WTC11 (cell line): ENCODE data around the gene RRAS. TPM values are rescaled to one million over a fixed set of nuclear protein-coding genes. Genes with fewer than 3 reads are reported as not detected.

Experiments used
- ATAC-seq: fragments of 200-7000 bp; cut with Tn5 transposase; 2 replicates; pipeline ENCODE4 v1.10.0; 2021; ENCODE audit warnings: mild to moderate bottlenecking, moderate library complexity
- Bru-seq: library from RNA; stranded (reverse); fragments of 400-500 nt; gene quantifications from one replicate; lab custom pipeline; 2021; lab: Mats Ljungman, UMichigan
- CTCF ChIA-PET: fragments of 300-600 bp; sonication (Branson Sonifier 250); formaldehyde crosslinking; loops from one replicate; lab custom pipeline; 2021; ENCODE audit warnings: antibody characterized with exemption; lab: Charles Lee
- POLR2A ChIA-PET: fragments of 350-600 bp; sonication (Branson Sonifier 250); formaldehyde crosslinking; loops from one replicate; lab custom pipeline; 2021; ENCODE audit warnings: antibody characterized with exemption; lab: Charles Lee
- DNase-seq: peaks from one replicate; pipeline ENCODE4 v3.0.0; 2021; ENCODE audit warnings: low spot score
- H3K27ac Mint-ChIP-seq: 2 replicates; pipeline ENCODE4 v1.8.0; 2021; ENCODE audit warnings: mixed read lengths
- H3K27me3 Mint-ChIP-seq: 2 replicates; pipeline ENCODE4 v1.8.0; 2021; ENCODE audit warnings: low read depth, mild to moderate bottlenecking, moderate library complexity, mixed read lengths
- H3K36me3 Mint-ChIP-seq: 2 replicates; pipeline ENCODE4 v1.8.0; 2021; ENCODE audit warnings: mixed read lengths
- H3K4me1 Mint-ChIP-seq: 2 replicates; pipeline ENCODE4 v1.8.0; 2022; ENCODE audit warnings: mixed read lengths
- H3K4me3 Mint-ChIP-seq: 2 replicates; pipeline ENCODE4 v1.8.0; 2021; ENCODE audit warnings: mild to moderate bottlenecking, moderate library complexity, mixed read lengths
- H3K9me3 Mint-ChIP-seq: 2 replicates; pipeline ENCODE4 v1.8.0; 2021; ENCODE audit warnings: mixed read lengths
- CREM ChIP-seq: sonication (generic); formaldehyde crosslinking; IDR thresholded peaks from 2 replicates; pipeline ENCODE4 v1.8.1; 2022; ENCODE audit warnings: mild to moderate bottlenecking, missing genetic modification reagents, moderate library complexity
- KAT7 ChIP-seq: sonication (generic); formaldehyde crosslinking; IDR thresholded peaks from 2 replicates; pipeline ENCODE4 v1.8.1; 2023; ENCODE audit warnings: missing genetic modification reagents, mild to moderate bottlenecking, borderline replicate concordance
- MXD4 ChIP-seq: fragments of 250-450 bp; sonication (Bioruptor Pico); IDR thresholded peaks from 2 replicates; pipeline ENCODE4 v1.8.0; 2021; ENCODE audit warnings: mild to moderate bottlenecking, moderate library complexity, borderline replicate concordance
- NFATC4 ChIP-seq: fragments of 250-450 bp; sonication (Bioruptor Pico); IDR thresholded peaks from 2 replicates; pipeline ENCODE4 v1.9.0; 2021; ENCODE audit warnings: mild to moderate bottlenecking
- NFYB ChIP-seq: sonication (generic); formaldehyde crosslinking; conservative IDR thresholded peaks from 2 replicates; pipeline ENCODE4 v1.8.0; 2022; ENCODE audit warnings: low read depth, missing genetic modification reagents
- RORB ChIP-seq: fragments of 250-450 bp; sonication (Bioruptor Pico); IDR thresholded peaks from 2 replicates; pipeline ENCODE4 v1.9.0; 2021; ENCODE audit warnings: mild to moderate bottlenecking
- ZNF263 ChIP-seq: sonication (generic); formaldehyde crosslinking; IDR thresholded peaks from 2 replicates; pipeline ENCODE4 v1.8.1; 2022; ENCODE audit warnings: low read depth, mild to moderate bottlenecking, moderate library complexity, missing genetic modification reagents
- ZNF317 ChIP-seq: sonication (generic); formaldehyde crosslinking; IDR thresholded peaks from 2 replicates; pipeline ENCODE4 v1.8.1; 2023; ENCODE audit warnings: low read depth, mild to moderate bottlenecking, moderate library complexity, missing genetic modification reagents, borderline replicate concordance
- long read RNA-seq, 3 experiments: library from RNA in 1 of 3; library from capped mRNA in 1 of 3; library from polyadenylated mRNA in 1 of 3; unstranded in 2 of 3; stranded (forward) in 1 of 3; transcript quantifications; one replicate each; pipeline ENCODE4 v2.0.0, GENCODE V29; 2021
- total RNA-seq: library from RNA; stranded (reverse); gene quantifications from 3 replicates; pipeline ENCODE4 v1.2.3, GENCODE V29; 2021
- TF ChIP-seq, protein P1 (sequence below): fragments of 250-450 bp; sonication (Bioruptor Pico); IDR thresholded peaks from 2 replicates; pipeline ENCODE4 v1.9.0; 2021; ENCODE audit warnings: mild to moderate bottlenecking
- TF ChIP-seq, protein P2 (sequence below): sonication (generic); formaldehyde crosslinking; IDR thresholded peaks from 2 replicates; pipeline ENCODE4 v1.8.1; 2022; ENCODE audit warnings: mild to moderate bottlenecking, missing genetic modification reagents, moderate library complexity, borderline replicate concordance
- TF ChIP-seq, protein P3 (sequence below): sonication (generic); formaldehyde crosslinking; IDR thresholded peaks from 2 replicates; pipeline ENCODE4 v1.8.1; 2022; ENCODE audit warnings: mild to moderate bottlenecking, moderate library complexity, missing genetic modification reagents
- TF ChIP-seq, protein P4 (sequence below): fragments of 200-600 bp; IDR thresholded peaks from 2 replicates; pipeline ENCODE4 v1.8.0; 2022; ENCODE audit warnings: antibody characterized with exemption
- TF ChIP-seq, protein P5 (sequence below): sonication (generic); formaldehyde crosslinking; IDR thresholded peaks from 2 replicates; pipeline ENCODE4 v1.8.1; 2022; ENCODE audit warnings: low read depth, missing genetic modification reagents, borderline replicate concordance
- TF ChIP-seq, protein P6 (sequence below): sonication (generic); formaldehyde crosslinking; IDR thresholded peaks from 2 replicates; pipeline ENCODE4 v1.8.0; 2022; ENCODE audit warnings: mild to moderate bottlenecking, missing genetic modification reagents
- TF ChIP-seq, protein P7 (sequence below): sonication (generic); formaldehyde crosslinking; conservative IDR thresholded peaks from 2 replicates; pipeline ENCODE4 v1.8.1; 2022; ENCODE audit warnings: mild to moderate bottlenecking, missing genetic modification reagents
- TF ChIP-seq, protein P8 (sequence below): sonication (generic); formaldehyde crosslinking; IDR thresholded peaks from 2 replicates; pipeline ENCODE4 v1.8.0; 2023; ENCODE audit warnings: missing genetic modification reagents, mild to moderate bottlenecking, borderline replicate concordance
- TF ChIP-seq, protein P9 (sequence below): sonication (generic); formaldehyde crosslinking; conservative IDR thresholded peaks from 2 replicates; pipeline ENCODE4 v1.8.1; 2023; ENCODE audit warnings: mild to moderate bottlenecking, low read depth, missing genetic modification reagents, moderate library complexity

Gene RRAS
- 11.4 to 17.9 TPM (median 15.7 TPM) in 3 replicates for total RNA-seq
- Bru-seq, nascent RNA: percentile 36 among the genes with signal in this experiment
- long read RNA-seq, experiment 1, transcript RRAS-201 (6 exons, 1,044 nt): major isoform, 31 of 34 reads
- long read RNA-seq, experiment 1, partial matches to known transcripts: 1 of 34 reads
- long read RNA-seq, experiment 1, other reads (novel, unspliced or antisense): 2 of 34 reads
- long read RNA-seq, experiment 2, transcript RRAS-201 (6 exons, 1,044 nt): major isoform, 27 of 33 reads
- long read RNA-seq, experiment 2, partial matches to known transcripts: 2 of 33 reads
- long read RNA-seq, experiment 2, other reads (novel, unspliced or antisense): 4 of 33 reads
- long read RNA-seq, experiment 3: 0 reads

DNA sequence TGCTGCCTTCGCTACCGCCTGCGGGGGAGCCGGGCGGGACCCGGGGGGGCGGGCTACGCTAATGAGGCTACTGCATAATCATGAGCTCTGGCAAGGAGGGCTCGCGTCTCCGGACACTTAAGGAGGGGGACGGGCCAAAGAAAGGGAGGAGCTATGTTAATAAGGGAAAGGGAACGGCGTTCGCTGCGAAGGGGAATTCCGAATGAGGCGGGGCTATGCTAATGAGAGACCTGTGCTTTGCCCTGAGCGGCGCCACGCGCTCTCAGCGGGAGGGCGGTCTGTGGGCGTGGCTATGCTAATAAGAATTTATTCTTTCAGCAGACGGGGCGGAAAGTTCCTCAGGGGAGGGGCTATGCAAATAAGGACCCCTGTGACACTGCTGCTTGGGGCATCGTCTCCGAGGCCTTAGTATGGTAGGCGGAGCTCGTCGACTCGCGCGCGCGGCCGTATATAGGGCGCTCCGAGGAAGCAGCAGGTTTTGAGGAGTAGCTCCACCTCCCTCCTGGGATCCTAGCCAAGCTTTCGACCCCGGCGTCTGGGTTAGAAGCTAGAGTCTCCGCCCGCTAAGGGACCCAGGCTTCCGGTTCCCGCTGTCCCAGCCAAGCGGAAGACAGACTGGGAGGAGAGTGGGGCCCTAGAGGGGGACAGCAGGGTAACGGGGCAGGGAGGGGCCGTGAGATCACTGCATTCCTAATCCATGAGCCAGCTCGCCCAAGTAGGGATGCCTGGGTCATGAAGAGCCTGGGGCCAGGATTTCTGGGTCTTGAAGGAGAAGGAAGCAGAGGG is at the start of gene RRAS:
TSS of gene RRAS (minus strand) at position 31 of the 786 bp plus-strand sequence. CDS start 45 bp downstream, outside the sequence.
- ChIA-PET CTCF (interaction anchor here (0.6 to 4.7 kb wide), 23 partner anchors 9 to 229 kb away, joined by 3 to 108 read pairs (median 4); partner anchors contain the start of genes CPT1C, FUZ, PRMT1 and RCN3), POLR2A (interaction anchor here (0.5 to 2.1 kb wide), 25 partner anchors 9 to 212 kb away, joined by 3 to 30 read pairs (median 4); partner anchors contain the start of genes ADM5, AP2A1, CPT1C and FUZ)
- DNase-seq: peak; percentile 100
- Mint-ChIP-seq H3K4me3 (peak within 1 kb of the TSS; percentile 99), H3K4me1 (peaks cover 62% of the 10 kb centered on the region), H3K9me3 (no peaks in the 10 kb centered on the region), H3K27ac (peak within 1 kb of the TSS; percentile 99), H3K36me3 (no peaks in the 10 kb centered on the region; the same call in 1 of the 2 replicates), H3K27me3 (peaks cover 32% of the 10 kb centered on the region)
- ATAC-seq: peak; percentile 76
- TF ChIP-seq, protein P1, sequence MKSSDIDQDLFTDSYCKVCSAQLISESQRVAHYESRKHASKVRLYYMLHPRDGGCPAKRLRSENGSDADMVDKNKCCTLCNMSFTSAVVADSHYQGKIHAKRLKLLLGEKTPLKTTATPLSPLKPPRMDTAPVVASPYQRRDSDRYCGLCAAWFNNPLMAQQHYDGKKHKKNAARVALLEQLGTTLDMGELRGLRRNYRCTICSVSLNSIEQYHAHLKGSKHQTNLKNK: no peak
- TF ChIP-seq MXD4 (CRISPR knock-in tag) (no peak), ZNF317 (CRISPR knock-in tag) (no peak), RORB (CRISPR knock-in tag) (no peak), ZNF263 (CRISPR knock-in tag) (no peak), CREM (CRISPR knock-in tag) (peak; percentile 23; the same call in 1 of the 2 replicates), NFYB (CRISPR knock-in tag) (no peak), NFATC4 (CRISPR knock-in tag) (no peak), KAT7 (no peak)
- TF ChIP-seq, protein P2, sequence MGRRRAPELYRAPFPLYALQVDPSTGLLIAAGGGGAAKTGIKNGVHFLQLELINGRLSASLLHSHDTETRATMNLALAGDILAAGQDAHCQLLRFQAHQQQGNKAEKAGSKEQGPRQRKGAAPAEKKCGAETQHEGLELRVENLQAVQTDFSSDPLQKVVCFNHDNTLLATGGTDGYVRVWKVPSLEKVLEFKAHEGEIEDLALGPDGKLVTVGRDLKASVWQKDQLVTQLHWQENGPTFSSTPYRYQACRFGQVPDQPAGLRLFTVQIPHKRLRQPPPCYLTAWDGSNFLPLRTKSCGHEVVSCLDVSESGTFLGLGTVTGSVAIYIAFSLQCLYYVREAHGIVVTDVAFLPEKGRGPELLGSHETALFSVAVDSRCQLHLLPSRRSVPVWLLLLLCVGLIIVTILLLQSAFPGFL (CRISPR knock-in tag): no peak
- TF ChIP-seq, protein P3, sequence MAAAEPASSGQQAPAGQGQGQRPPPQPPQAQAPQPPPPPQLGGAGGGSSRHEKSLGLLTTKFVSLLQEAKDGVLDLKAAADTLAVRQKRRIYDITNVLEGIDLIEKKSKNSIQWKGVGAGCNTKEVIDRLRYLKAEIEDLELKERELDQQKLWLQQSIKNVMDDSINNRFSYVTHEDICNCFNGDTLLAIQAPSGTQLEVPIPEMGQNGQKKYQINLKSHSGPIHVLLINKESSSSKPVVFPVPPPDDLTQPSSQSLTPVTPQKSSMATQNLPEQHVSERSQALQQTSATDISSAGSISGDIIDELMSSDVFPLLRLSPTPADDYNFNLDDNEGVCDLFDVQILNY (CRISPR knock-in tag): 0 out of 2 replicates have a peak, but pooled peaks have one; percentile 16
- TF ChIP-seq, protein P4, sequence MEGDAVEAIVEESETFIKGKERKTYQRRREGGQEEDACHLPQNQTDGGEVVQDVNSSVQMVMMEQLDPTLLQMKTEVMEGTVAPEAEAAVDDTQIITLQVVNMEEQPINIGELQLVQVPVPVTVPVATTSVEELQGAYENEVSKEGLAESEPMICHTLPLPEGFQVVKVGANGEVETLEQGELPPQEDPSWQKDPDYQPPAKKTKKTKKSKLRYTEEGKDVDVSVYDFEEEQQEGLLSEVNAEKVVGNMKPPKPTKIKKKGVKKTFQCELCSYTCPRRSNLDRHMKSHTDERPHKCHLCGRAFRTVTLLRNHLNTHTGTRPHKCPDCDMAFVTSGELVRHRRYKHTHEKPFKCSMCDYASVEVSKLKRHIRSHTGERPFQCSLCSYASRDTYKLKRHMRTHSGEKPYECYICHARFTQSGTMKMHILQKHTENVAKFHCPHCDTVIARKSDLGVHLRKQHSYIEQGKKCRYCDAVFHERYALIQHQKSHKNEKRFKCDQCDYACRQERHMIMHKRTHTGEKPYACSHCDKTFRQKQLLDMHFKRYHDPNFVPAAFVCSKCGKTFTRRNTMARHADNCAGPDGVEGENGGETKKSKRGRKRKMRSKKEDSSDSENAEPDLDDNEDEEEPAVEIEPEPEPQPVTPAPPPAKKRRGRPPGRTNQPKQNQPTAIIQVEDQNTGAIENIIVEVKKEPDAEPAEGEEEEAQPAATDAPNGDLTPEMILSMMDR: no peak
- TF ChIP-seq, protein P5, sequence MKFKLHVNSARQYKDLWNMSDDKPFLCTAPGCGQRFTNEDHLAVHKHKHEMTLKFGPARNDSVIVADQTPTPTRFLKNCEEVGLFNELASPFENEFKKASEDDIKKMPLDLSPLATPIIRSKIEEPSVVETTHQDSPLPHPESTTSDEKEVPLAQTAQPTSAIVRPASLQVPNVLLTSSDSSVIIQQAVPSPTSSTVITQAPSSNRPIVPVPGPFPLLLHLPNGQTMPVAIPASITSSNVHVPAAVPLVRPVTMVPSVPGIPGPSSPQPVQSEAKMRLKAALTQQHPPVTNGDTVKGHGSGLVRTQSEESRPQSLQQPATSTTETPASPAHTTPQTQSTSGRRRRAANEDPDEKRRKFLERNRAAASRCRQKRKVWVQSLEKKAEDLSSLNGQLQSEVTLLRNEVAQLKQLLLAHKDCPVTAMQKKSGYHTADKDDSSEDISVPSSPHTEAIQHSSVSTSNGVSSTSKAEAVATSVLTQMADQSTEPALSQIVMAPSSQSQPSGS: no peak
- TF ChIP-seq, protein P6, sequence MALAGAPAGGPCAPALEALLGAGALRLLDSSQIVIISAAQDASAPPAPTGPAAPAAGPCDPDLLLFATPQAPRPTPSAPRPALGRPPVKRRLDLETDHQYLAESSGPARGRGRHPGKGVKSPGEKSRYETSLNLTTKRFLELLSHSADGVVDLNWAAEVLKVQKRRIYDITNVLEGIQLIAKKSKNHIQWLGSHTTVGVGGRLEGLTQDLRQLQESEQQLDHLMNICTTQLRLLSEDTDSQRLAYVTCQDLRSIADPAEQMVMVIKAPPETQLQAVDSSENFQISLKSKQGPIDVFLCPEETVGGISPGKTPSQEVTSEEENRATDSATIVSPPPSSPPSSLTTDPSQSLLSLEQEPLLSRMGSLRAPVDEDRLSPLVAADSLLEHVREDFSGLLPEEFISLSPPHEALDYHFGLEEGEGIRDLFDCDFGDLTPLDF (CRISPR knock-in tag): no peak
- TF ChIP-seq, protein P7, sequence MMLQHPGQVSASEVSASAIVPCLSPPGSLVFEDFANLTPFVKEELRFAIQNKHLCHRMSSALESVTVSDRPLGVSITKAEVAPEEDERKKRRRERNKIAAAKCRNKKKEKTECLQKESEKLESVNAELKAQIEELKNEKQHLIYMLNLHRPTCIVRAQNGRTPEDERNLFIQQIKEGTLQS (CRISPR knock-in tag): 0 out of 2 replicates have a peak, but pooled peaks have one; percentile 50
- TF ChIP-seq, protein P8, sequence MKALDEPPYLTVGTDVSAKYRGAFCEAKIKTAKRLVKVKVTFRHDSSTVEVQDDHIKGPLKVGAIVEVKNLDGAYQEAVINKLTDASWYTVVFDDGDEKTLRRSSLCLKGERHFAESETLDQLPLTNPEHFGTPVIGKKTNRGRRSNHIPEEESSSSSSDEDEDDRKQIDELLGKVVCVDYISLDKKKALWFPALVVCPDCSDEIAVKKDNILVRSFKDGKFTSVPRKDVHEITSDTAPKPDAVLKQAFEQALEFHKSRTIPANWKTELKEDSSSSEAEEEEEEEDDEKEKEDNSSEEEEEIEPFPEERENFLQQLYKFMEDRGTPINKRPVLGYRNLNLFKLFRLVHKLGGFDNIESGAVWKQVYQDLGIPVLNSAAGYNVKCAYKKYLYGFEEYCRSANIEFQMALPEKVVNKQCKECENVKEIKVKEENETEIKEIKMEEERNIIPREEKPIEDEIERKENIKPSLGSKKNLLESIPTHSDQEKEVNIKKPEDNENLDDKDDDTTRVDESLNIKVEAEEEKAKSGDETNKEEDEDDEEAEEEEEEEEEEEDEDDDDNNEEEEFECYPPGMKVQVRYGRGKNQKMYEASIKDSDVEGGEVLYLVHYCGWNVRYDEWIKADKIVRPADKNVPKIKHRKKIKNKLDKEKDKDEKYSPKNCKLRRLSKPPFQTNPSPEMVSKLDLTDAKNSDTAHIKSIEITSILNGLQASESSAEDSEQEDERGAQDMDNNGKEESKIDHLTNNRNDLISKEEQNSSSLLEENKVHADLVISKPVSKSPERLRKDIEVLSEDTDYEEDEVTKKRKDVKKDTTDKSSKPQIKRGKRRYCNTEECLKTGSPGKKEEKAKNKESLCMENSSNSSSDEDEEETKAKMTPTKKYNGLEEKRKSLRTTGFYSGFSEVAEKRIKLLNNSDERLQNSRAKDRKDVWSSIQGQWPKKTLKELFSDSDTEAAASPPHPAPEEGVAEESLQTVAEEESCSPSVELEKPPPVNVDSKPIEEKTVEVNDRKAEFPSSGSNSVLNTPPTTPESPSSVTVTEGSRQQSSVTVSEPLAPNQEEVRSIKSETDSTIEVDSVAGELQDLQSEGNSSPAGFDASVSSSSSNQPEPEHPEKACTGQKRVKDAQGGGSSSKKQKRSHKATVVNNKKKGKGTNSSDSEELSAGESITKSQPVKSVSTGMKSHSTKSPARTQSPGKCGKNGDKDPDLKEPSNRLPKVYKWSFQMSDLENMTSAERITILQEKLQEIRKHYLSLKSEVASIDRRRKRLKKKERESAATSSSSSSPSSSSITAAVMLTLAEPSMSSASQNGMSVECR (CRISPR knock-in tag): 0 out of 2 replicates have a peak, but pooled peaks have one; percentile 42
- TF ChIP-seq, protein P9, sequence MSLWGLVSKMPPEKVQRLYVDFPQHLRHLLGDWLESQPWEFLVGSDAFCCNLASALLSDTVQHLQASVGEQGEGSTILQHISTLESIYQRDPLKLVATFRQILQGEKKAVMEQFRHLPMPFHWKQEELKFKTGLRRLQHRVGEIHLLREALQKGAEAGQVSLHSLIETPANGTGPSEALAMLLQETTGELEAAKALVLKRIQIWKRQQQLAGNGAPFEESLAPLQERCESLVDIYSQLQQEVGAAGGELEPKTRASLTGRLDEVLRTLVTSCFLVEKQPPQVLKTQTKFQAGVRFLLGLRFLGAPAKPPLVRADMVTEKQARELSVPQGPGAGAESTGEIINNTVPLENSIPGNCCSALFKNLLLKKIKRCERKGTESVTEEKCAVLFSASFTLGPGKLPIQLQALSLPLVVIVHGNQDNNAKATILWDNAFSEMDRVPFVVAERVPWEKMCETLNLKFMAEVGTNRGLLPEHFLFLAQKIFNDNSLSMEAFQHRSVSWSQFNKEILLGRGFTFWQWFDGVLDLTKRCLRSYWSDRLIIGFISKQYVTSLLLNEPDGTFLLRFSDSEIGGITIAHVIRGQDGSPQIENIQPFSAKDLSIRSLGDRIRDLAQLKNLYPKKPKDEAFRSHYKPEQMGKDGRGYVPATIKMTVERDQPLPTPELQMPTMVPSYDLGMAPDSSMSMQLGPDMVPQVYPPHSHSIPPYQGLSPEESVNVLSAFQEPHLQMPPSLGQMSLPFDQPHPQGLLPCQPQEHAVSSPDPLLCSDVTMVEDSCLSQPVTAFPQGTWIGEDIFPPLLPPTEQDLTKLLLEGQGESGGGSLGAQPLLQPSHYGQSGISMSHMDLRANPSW (CRISPR knock-in tag): no peak
